Gastrocnemius medialis (tissue), 4 donors: ENCODE data around the gene C9orf85.

ENCODE experiments used
- POLR2A ChIP-seq, 2 donors: fragments of 450-650 bp; IDR thresholded peaks; one replicate each; pipeline ENCODE4 v1.6.1; 2017; ENCODE audit warnings: antibody characterized with exemption in 2 of 2, mild to moderate bottlenecking in 2 of 2, moderate library complexity in 2 of 2
- TF ChIP-seq, protein P1 (sequence below), 5 experiments: fragments of 450-650 bp in 3 of 5; fragments of 200-600 bp in 2 of 5; sonication (generic) in 2 of 5; IDR thresholded peaks in 4 of 5; conservative IDR thresholded peaks in 1 of 5; 1 replicate in 4 of 5; 2 replicates in 1 of 5; pipeline ENCODE4 v1.5.1; 2016 to 2019; ENCODE audit warnings: antibody characterized with exemption in 5 of 5, mild to moderate bottlenecking in 3 of 5, moderate library complexity in 3 of 5

GRCh38 chr9:71990466-71990865 lies 79.0 kb downstream of the C9orf85 start:
- TF ChIP-seq POLR2A (IDR thresholded peaks at IDR 0.05), result no peak
- TF ChIP-seq, protein P1, sequence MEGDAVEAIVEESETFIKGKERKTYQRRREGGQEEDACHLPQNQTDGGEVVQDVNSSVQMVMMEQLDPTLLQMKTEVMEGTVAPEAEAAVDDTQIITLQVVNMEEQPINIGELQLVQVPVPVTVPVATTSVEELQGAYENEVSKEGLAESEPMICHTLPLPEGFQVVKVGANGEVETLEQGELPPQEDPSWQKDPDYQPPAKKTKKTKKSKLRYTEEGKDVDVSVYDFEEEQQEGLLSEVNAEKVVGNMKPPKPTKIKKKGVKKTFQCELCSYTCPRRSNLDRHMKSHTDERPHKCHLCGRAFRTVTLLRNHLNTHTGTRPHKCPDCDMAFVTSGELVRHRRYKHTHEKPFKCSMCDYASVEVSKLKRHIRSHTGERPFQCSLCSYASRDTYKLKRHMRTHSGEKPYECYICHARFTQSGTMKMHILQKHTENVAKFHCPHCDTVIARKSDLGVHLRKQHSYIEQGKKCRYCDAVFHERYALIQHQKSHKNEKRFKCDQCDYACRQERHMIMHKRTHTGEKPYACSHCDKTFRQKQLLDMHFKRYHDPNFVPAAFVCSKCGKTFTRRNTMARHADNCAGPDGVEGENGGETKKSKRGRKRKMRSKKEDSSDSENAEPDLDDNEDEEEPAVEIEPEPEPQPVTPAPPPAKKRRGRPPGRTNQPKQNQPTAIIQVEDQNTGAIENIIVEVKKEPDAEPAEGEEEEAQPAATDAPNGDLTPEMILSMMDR (IDR thresholded peaks at IDR 0.05 in 4 of 5, conservative IDR thresholded peaks at IDR 0.05 in 1 of 5), result no peak
